ENCODE measurements around the gene LRCH1.

The LRCH1 gene

GRCh38 chr13:46561286-46561685 is 8.3 kb downstream of the LRCH1 start:
- no peak for DNase-seq (ENCODE audit: low read depth, low spot score)

GRCh38 chr13:46561691-46562090 is 8.7 kb downstream of the LRCH1 start:
- DNase-seq (ENCODE audit: low read depth, low spot score), result no peak

GRCh38 chr13:46562152-46562551 is 9.2 kb downstream of the LRCH1 start:
- no peak for DNase-seq (ENCODE audit: low read depth, low spot score)

GRCh38 chr13:46562581-46562980 is 9.6 kb downstream of the LRCH1 start:
- no peak for DNase-seq (ENCODE audit: low read depth, low spot score)

- DNase-seq (ENCODE audit: low read depth, low spot score), result no peak
Measured at GRCh38 chr13:46565808-46566750, 13.1 kb downstream of the LRCH1 start.

- DNase-seq (ENCODE audit: low read depth, low spot score), result no peak
Measured at GRCh38 chr13:46567671-46568070, 14.7 kb downstream of the LRCH1 start.

- no peak for DNase-seq (ENCODE audit: low read depth, low spot score)
Measured at GRCh38 chr13:46569456-46569855, 16.5 kb downstream of the LRCH1 start.

GRCh38 chr13:46570273-46570672 is 17.3 kb downstream of the LRCH1 start:
- DNase-seq (ENCODE audit: low read depth, low spot score), result no peak

- DNase-seq (ENCODE audit: low read depth, low spot score), result peak; percentile 77
Measured at GRCh38 chr13:46571189-46571908, 18.4 kb downstream of the LRCH1 start.

GRCh38 chr13:46571909-46572595 is 19.1 kb downstream of the LRCH1 start:
- no peak for DNase-seq (ENCODE audit: low read depth, low spot score)

- DNase-seq (ENCODE audit: low read depth, low spot score), result no peak
Measured at GRCh38 chr13:46572752-46573431, 19.9 kb downstream of the LRCH1 start.

- peak; percentile 29 for DNase-seq (ENCODE audit: low read depth, low spot score)
Measured at GRCh38 chr13:46575301-46575771, 22.4 kb downstream of the LRCH1 start.

- peak; percentile 92 for DNase-seq (ENCODE audit: low read depth, low spot score)
Measured at GRCh38 chr13:46575818-46576221, 22.9 kb downstream of the LRCH1 start.

GRCh38 chr13:46576762-46577161 is 23.8 kb downstream of the LRCH1 start:
- no peak for DNase-seq (ENCODE audit: low read depth, low spot score)

GRCh38 chr13:46577696-46578589 is 25.0 kb downstream of the LRCH1 start:
- DNase-seq (ENCODE audit: low read depth, low spot score), result no peak

- DNase-seq (ENCODE audit: low read depth, low spot score), result no peak
Measured at GRCh38 chr13:46578590-46578975, 25.6 kb downstream of the LRCH1 start.

- no peak for DNase-seq (ENCODE audit: low read depth, low spot score)
Measured at GRCh38 chr13:46580362-46580839, 27.4 kb downstream of the LRCH1 start.

- DNase-seq (ENCODE audit: low read depth, low spot score), result no peak
Measured at GRCh38 chr13:46582190-46582589, 29.2 kb downstream of the LRCH1 start.

- DNase-seq (ENCODE audit: low read depth, low spot score), result no peak
Measured at GRCh38 chr13:46586751-46587514, 34.0 kb downstream of the LRCH1 start.

All from astrocyte of the hippocampus (primary cell).